B cell (primary cell): Measurements from ENCODE around the gene GNG2. TPM values are rescaled to one million over a fixed set of nuclear protein-coding genes. Genes with fewer than 3 reads are reported as not detected.

Source experiments
- ATAC-seq: fragments of 200-7000 bp; cut with Tn5 transposase; one replicate; pipeline ENCODE4 v1.10.0; 2021; ENCODE audit warnings: low read depth, mild to moderate bottlenecking, moderate number of reproducible peaks, moderate library complexity
- CTCF ChIA-PET: fragments of 350-600 bp; sonication (Branson Sonifier 250); formaldehyde crosslinking; loops from one replicate; lab custom pipeline; 2021; ENCODE audit warnings: antibody characterized with exemption, inconsistent platforms; lab: Charles Lee
- POLR2A ChIA-PET: fragments of 350-600 bp; sonication (Branson Sonifier 250); formaldehyde crosslinking; loops from one replicate; lab custom pipeline; 2021; ENCODE audit warnings: antibody characterized with exemption; lab: Charles Lee
- DNase-seq: peaks from one replicate; pipeline ENCODE4 v3.0.0; 2013
- H2AFZ ChIP-seq: 2 replicates; pipeline ENCODE4 v1.6.1; 2012; ENCODE audit warnings: mild to moderate bottlenecking, low read depth, low read length; ENCODE audit not compliant: insufficient read depth, poor library complexity, severe bottlenecking
- H3K27ac ChIP-seq, 2 donors: 1 replicate in 1 of 2; 2 replicates in 1 of 2; pipeline ENCODE4 v1.5.1; 2012 to 2013; ENCODE audit warnings: low read length in 2 of 2, mild to moderate bottlenecking in 2 of 2, moderate library complexity in 1 of 2
- H3K27me3 ChIP-seq, 4 experiments: fragments of 200-600 bp in 1 of 4; sonication (generic) in 1 of 4; replicated peaks in 1 of 4; 1 replicate in 2 of 4; 2 replicates in 2 of 4; pipeline versions ENCODE4 v1.6.1 to v1.7.0; 2013 to 2016; ENCODE audit warnings: low read length in 3 of 4, mild to moderate bottlenecking in 2 of 4, mixed read lengths in 1 of 4, moderate library complexity in 1 of 4; ENCODE audit not compliant: insufficient read depth in 4 of 4, control insufficient read depth in 3 of 4; ENCODE audit errors: control extremely low read depth in 1 of 4
- H3K36me3 ChIP-seq, 2 experiments: replicated peaks in 1 of 2; 1 replicate in 1 of 2; 2 replicates in 1 of 2; pipeline versions ENCODE4 v1.6.1 to v1.7.1; 2013; ENCODE audit warnings: low read length in 1 of 2; ENCODE audit not compliant: insufficient read depth in 2 of 2, control insufficient read depth in 1 of 2; ENCODE audit errors: control extremely low read depth in 1 of 2, extremely low read depth in 1 of 2
- H3K4me1 ChIP-seq, 2 donors: fragments of 200-600 bp in 1 of 2; sonication (generic) in 1 of 2; 1 replicate in 1 of 2; 2 replicates in 1 of 2; pipeline versions ENCODE4 v1.5.1 to v1.6.1; 2013 to 2017; ENCODE audit warnings: low read length in 2 of 2; ENCODE audit not compliant: control insufficient read depth in 2 of 2, insufficient read depth in 2 of 2
- H3K4me2 ChIP-seq: replicated peaks from 2 replicates; pipeline ENCODE3; 2012; ENCODE audit warnings: mild to moderate bottlenecking, low read depth, low read length; ENCODE audit not compliant: poor library complexity, severe bottlenecking
- H3K4me3 ChIP-seq, 5 experiments: fragments of 200-600 bp in 1 of 5; sonication (generic) in 1 of 5; 1 replicate in 3 of 5; 2 replicates in 2 of 5; pipeline versions ENCODE4 v1.5.1 to v1.7.0; 2011 to 2016; ENCODE audit warnings: low read length in 4 of 5, mild to moderate bottlenecking in 4 of 5, low read depth in 2 of 5, control low read depth in 1 of 5, moderate library complexity in 1 of 5; ENCODE audit not compliant: insufficient read depth in 1 of 5; ENCODE audit errors: control extremely low read depth in 1 of 5, extremely low read depth in 1 of 5
- H3K79me2 ChIP-seq: fragments of 200-600 bp; sonication (generic); one replicate; pipeline ENCODE4 v1.6.0; 2016; ENCODE audit warnings: low read length; ENCODE audit not compliant: control insufficient read depth, insufficient read depth
- H3K9ac ChIP-seq: fragments of 200-600 bp; sonication (generic); 2 replicates; pipeline ENCODE4 v1.6.1; 2017; ENCODE audit warnings: mild to moderate bottlenecking, low read length, moderate library complexity
- H3K9me3 ChIP-seq, 3 donors: one replicate each; pipeline versions ENCODE4 v1.6.1 to v1.7.1; 2013; ENCODE audit warnings: low read length in 2 of 3; ENCODE audit not compliant: control insufficient read depth in 2 of 3, insufficient read depth in 1 of 3; ENCODE audit errors: control extremely low read depth in 1 of 3
- H4K20me1 ChIP-seq: 2 replicates; pipeline ENCODE4 v1.6.0; 2012; ENCODE audit warnings: mild to moderate bottlenecking, low read length; ENCODE audit not compliant: insufficient read depth, control insufficient read depth, poor library complexity, severe bottlenecking
- H3K27ac Mint-ChIP-seq: one replicate; pipeline ENCODE4 v1.8.0; 2021; ENCODE audit warnings: mixed read lengths
- H3K27me3 Mint-ChIP-seq: one replicate; pipeline ENCODE4 v1.8.0; 2021; ENCODE audit warnings: mixed read lengths
- H3K4me1 Mint-ChIP-seq: one replicate; pipeline ENCODE4 v1.8.0; 2021; ENCODE audit warnings: mixed read lengths
- H3K4me3 Mint-ChIP-seq: one replicate; pipeline ENCODE4 v1.8.0; 2021; ENCODE audit warnings: mixed read lengths
- H3K9me3 Mint-ChIP-seq: one replicate; pipeline ENCODE4 v1.8.0; 2022; ENCODE audit warnings: mixed read lengths; ENCODE audit not compliant: insufficient read depth
- EZH2 ChIP-seq: IDR thresholded peaks from 2 replicates; pipeline ENCODE4 v1.6.1; 2012; ENCODE audit warnings: borderline replicate concordance, low read depth, mild to moderate bottlenecking, moderate library complexity, low read length; ENCODE audit not compliant: insufficient read depth, poor library complexity, severe bottlenecking
- WGBS: methylation state at CpG from one replicate; pipeline ENCODE4 v1.1.5; 2013; ENCODE audit warnings: missing lambda C conversion rate; ENCODE audit not compliant: insufficient coverage; 5-methylcytosine and 5-hydroxymethylcytosine counted together
- intact Hi-C: fragments of 100-400 bp; cut with micrococcal nuclease; formaldehyde crosslinking; loops from one replicate; pipeline ENCODE4 v1.10.0; 2022
- polyA plus RNA-seq: library from polyadenylated mRNA; depleted of rRNA; stranded (reverse); fragments of >200 nt; gene quantifications from 2 replicates; pipeline ENCODE4 v1.2.3, GENCODE V29; 2012
- total RNA-seq, 2 donors: library from RNA; stranded (reverse); fragments of 120-200 nt in 1 of 2; gene quantifications; 1 replicate in 1 of 2; 2 replicates in 1 of 2; pipeline versions ENCODE4 v1.2.3 to v1.2.4, GENCODE V29; 2013 to 2022
- TF ChIP-seq, protein P1 (sequence below): fragments of 200-600 bp; IDR thresholded peaks from one replicate; pipeline ENCODE4 v1.8.0; 2022; ENCODE audit warnings: antibody characterized with exemption, mild to moderate bottlenecking

Gene GNG2
- total and polyA plus RNA-seq, 2 donors (not counting 1 experiment from before 2014, with no cell fraction given): 21.9 to 57.6 TPM

DNA sequence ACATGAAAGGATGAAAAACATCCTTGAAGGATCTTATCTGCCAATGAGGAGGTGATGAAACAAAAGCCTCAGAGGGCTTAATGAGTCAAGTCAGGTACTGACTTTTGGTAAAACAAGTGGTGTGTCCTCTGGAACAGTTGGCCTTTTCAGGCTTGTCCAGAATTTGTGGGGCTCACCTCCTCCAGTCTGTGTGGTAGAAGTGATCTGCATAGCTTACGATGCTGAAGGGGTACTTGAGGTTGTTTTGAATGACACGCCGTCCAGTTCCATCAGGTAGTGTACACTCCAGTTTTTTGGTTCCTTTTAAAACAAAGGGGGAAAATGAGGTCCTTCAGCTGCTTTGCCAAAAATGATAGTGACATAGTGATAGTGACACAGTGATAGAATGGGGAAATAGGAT, 145.9 kb downstream of the GNG2 start:
- no peak overlapping the region for H3K9ac ChIP-seq
- no peak for ATAC-seq
- Mint-ChIP-seq H3K4me1 (no peaks in the 10 kb centered on the region), H3K9me3 (no peaks in the 10 kb centered on the region), H3K27ac (no peak overlapping the region), H3K4me3 (no peak overlapping the region), H3K27me3 (no peaks in the 10 kb centered on the region)
- H3K9me3 ChIP-seq: no peaks in the 10 kb centered on the region
- no peaks in the 10 kb centered on the region for H3K79me2 ChIP-seq
- WGBS: 100% methylated on average over 3 of the region's 3 CpGs
- no peak overlapping the region for H3K4me3 ChIP-seq
- peaks cover 17 to 97% of the 10 kb centered on the region in 2 experiments for H3K36me3 ChIP-seq
- ChIA-PET POLR2A (no interaction called here), CTCF (no interaction called here)
- no peak overlapping the region for H2AFZ ChIP-seq
- peaks cover 9% of the 10 kb centered on the region for H4K20me1 ChIP-seq
- H3K27ac ChIP-seq: no peak overlapping the region
- no peak for DNase-seq
- no peaks in the 10 kb centered on the region for H3K27me3 ChIP-seq
- intact Hi-C loops: no loop called here
- no peak overlapping the region for H3K4me2 ChIP-seq
- H3K4me1 ChIP-seq: no peaks in the 10 kb centered on the region
- TF ChIP-seq, protein P1, sequence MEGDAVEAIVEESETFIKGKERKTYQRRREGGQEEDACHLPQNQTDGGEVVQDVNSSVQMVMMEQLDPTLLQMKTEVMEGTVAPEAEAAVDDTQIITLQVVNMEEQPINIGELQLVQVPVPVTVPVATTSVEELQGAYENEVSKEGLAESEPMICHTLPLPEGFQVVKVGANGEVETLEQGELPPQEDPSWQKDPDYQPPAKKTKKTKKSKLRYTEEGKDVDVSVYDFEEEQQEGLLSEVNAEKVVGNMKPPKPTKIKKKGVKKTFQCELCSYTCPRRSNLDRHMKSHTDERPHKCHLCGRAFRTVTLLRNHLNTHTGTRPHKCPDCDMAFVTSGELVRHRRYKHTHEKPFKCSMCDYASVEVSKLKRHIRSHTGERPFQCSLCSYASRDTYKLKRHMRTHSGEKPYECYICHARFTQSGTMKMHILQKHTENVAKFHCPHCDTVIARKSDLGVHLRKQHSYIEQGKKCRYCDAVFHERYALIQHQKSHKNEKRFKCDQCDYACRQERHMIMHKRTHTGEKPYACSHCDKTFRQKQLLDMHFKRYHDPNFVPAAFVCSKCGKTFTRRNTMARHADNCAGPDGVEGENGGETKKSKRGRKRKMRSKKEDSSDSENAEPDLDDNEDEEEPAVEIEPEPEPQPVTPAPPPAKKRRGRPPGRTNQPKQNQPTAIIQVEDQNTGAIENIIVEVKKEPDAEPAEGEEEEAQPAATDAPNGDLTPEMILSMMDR: no peak
- TF ChIP-seq EZH2: no peak

DNA sequence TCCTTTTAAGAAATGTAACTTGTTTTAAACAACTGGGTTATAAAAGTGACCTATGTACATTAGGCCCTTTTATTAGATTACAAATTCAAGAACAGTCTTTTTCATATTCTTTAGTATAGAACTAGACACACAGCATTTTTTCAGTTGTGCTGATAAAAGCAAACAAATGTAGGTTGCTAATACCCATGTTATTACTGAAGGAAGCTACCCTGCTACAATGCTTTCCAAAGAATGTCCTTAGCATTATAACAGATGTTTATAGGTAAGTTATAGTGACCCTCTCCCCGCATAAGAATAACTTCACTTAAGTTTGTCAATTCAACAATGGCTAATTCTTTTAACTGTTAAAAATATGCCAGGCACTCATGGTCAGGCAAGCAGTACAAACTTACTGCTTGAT, 146.8 kb downstream of the GNG2 start:
- ATAC-seq (no peak), DNase-seq (no peak)
- Mint-ChIP-seq H3K9me3 (no peaks in the 10 kb centered on the region), H3K27me3 (no peaks in the 10 kb centered on the region), H3K4me1 (no peaks in the 10 kb centered on the region), H3K4me3 (no peak overlapping the region), H3K27ac (no peak overlapping the region)
- Histone ChIP-seq H2AFZ (no peak overlapping the region), H3K4me3 (no peak overlapping the region), H4K20me1 (peaks cover 4% of the 10 kb centered on the region), H3K79me2 (no peaks in the 10 kb centered on the region), H3K36me3 (peaks cover 14 to 93% of the 10 kb centered on the region in 2 experiments), H3K27ac (no peak overlapping the region), H3K9ac (no peak overlapping the region), H3K4me1 (no peaks in the 10 kb centered on the region), H3K27me3 (no peaks in the 10 kb centered on the region), H3K9me3 (no peaks in the 10 kb centered on the region), H3K4me2 (no peak overlapping the region)
- POLR2A ChIA-PET: no interaction called here
- CTCF ChIA-PET: no interaction called here
- intact Hi-C loops: no loop called here
- TF ChIP-seq, protein P1: no peak
- no CpG with 5 or more reads among the region's 1 CpG for WGBS
